ENCODE results near the gene PRDM12. TPM values are rescaled to one million over a fixed set of nuclear protein-coding genes. Genes with fewer than 3 reads are reported as not detected.
"Not testable (repeated sequence)": the region's sequence is repeated elsewhere in the genome, so short reads cannot be mapped to it uniquely, and the experiment has no call there.

The PRDM12 gene
- total and polyA plus RNA-seq, 2 donors (not counting 1 experiment from before 2014, with no cell fraction given) = not detected

DNA sequence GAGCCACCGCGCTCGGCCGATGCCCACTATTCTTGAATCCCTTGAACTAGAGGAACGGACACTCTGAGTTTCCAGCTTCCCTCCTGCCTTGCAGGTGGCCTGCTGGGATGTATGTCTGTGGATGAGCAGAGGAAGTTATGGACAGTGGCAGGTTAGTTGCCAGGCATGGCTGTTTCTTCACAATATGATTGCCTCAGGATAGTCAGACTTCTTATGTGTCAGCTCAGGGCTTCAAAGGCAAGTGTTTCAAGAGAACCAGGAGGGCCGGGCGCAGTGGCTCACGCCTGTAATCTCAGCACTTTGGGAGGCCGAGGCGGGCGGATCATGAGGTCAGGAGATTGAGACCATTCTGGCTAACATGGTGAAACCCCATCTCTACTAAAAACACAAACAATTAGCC is 21.6 kb downstream of the PRDM12 start:
- Mint-ChIP-seq H3K27me3 (peaks cover 15% of the 10 kb centered on the region), H3K4me1 (peaks cover 13% of the 10 kb centered on the region)
- H4K20me1 ChIP-seq (ENCODE audit: control insufficient read depth, insufficient read depth, low read length, poor library complexity, severe bottlenecking); ATAC-seq (ENCODE audit: low read depth); H3K9ac ChIP-seq (ENCODE audit: low read length); H3K4me2 ChIP-seq (replicated peaks; ENCODE audit: low read depth, low read length, poor library complexity, severe bottlenecking); POLR2A ChIA-PET; H3K36me3 ChIP-seq (replicated peaks in 1 of 2; ENCODE audit: control extremely low read depth in 1 of 2, control insufficient read depth in 1 of 2, extremely low read depth in 1 of 2, insufficient read depth in 2 of 2, low read length in 1 of 2); H3K9me3 Mint-ChIP-seq (ENCODE audit: insufficient read depth); H3K79me2 ChIP-seq (ENCODE audit: control insufficient read depth, insufficient read depth, low read length); H3K4me3 ChIP-seq (ENCODE audit: control extremely low read depth in 1 of 5, extremely low read depth in 1 of 5, insufficient read depth in 1 of 5, low read depth in 2 of 5, low read length in 4 of 5); H3K27ac Mint-ChIP-seq; H2AFZ ChIP-seq (ENCODE audit: insufficient read depth, low read depth, low read length, poor library complexity, severe bottlenecking); H3K4me3 Mint-ChIP-seq; H3K27ac ChIP-seq (ENCODE audit: low read length in 2 of 2); DNase-seq; H3K9me3 ChIP-seq (ENCODE audit: control extremely low read depth in 1 of 3, control insufficient read depth in 2 of 3, insufficient read depth in 1 of 3, low read length in 2 of 3); H3K4me1 ChIP-seq (ENCODE audit: control insufficient read depth in 2 of 2, insufficient read depth in 2 of 2, low read length in 2 of 2): not testable (repeated sequence)
- WGBS (ENCODE audit: insufficient coverage) = 97% methylated on average over 9 of the region's 11 CpGs
- intact Hi-C loops (cut with micrococcal nuclease) = loop anchor here (10.0 kb wide), 1 partner anchor 581 kb away; no protein-coding TSS in a partner anchor
- peaks cover 0 to 33% (median 2%) of the 10 kb centered on the region in 4 experiments for H3K27me3 ChIP-seq (replicated peaks in 1 of 4; ENCODE audit: control extremely low read depth in 1 of 4, control insufficient read depth in 3 of 4, insufficient read depth in 4 of 4, low read length in 3 of 4)
- CTCF ChIA-PET = interaction anchor here (0.6 to 2.5 kb wide), 6 partner anchors 11 to 900 kb away, joined by 3 to 21 read pairs (median 4); no protein-coding TSS in a partner anchor

DNA sequence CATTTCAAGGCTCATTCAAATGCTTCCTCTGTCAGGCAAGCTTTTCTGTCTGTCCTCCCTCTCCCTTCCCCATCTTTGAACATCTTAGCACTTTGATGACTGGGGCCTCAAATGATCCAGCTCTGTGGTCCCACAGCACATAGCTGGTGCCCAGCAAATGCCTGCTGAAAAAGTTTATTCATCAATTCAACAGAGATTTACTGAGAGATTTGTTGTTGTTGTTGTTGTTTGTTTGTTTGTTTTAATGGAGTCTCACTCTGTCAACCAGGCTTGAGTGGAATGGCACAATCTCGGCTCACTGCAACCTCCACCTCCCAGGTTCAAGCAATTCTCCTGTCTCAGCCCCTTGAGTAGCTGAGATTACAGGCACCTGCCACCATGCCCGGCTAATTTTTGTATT is 23.2 kb downstream of the PRDM12 start:
- POLR2A ChIA-PET = no interaction called here
- no peak overlapping the region for H3K27ac Mint-ChIP-seq
- CTCF ChIA-PET = interaction anchor here (0.7 to 1.3 kb wide), 3 partner anchors 13 to 784 kb away, joined by 3 read pairs; no protein-coding TSS in a partner anchor

More for the DNA sequence above, 23.2 kb downstream of the PRDM12 start:
- H3K4me2 ChIP-seq (replicated peaks; ENCODE audit: low read depth, low read length, poor library complexity, severe bottlenecking) = no peak overlapping the region
- Mint-ChIP-seq H3K4me3 (no peak overlapping the region), H3K27me3 (peaks cover 12% of the 10 kb centered on the region), H3K9me3 (ENCODE audit: insufficient read depth) (no peaks in the 10 kb centered on the region), H3K4me1 (peaks cover 10% of the 10 kb centered on the region)
- no peaks in the 10 kb centered on the region for H4K20me1 ChIP-seq (ENCODE audit: control insufficient read depth, insufficient read depth, low read length, poor library complexity, severe bottlenecking)
- WGBS (ENCODE audit: insufficient coverage) = no CpG with 5 or more reads among the region's 2 CpGs
- TF ChIP-seq CTCF (IDR thresholded peaks at IDR 0.05) (no peak), EZH2 (IDR thresholded peaks at IDR 0.05; ENCODE audit: borderline replicate concordance, insufficient read depth, low read depth, low read length, poor library complexity, severe bottlenecking) (no peak)
- H3K9ac ChIP-seq (ENCODE audit: low read length) = no peak overlapping the region
- no peaks in the 10 kb centered on the region for H3K36me3 ChIP-seq (replicated peaks in 1 of 2; ENCODE audit: control extremely low read depth in 1 of 2, control insufficient read depth in 1 of 2, extremely low read depth in 1 of 2, insufficient read depth in 2 of 2, low read length in 1 of 2)
- no peaks in the 10 kb centered on the region for H3K4me1 ChIP-seq (ENCODE audit: control insufficient read depth in 2 of 2, insufficient read depth in 2 of 2, low read length in 2 of 2)
- peaks cover 0 to 11% (median 5%) of the 10 kb centered on the region in 3 donors for H3K9me3 ChIP-seq (ENCODE audit: control extremely low read depth in 1 of 3, control insufficient read depth in 2 of 3, insufficient read depth in 1 of 3, low read length in 2 of 3)
- DNase-seq = no peak
- H3K79me2 ChIP-seq (ENCODE audit: control insufficient read depth, insufficient read depth, low read length) = no peaks in the 10 kb centered on the region
- intact Hi-C loops (cut with micrococcal nuclease) = loop anchor here (10.0 kb wide), 1 partner anchor 583 kb away; no protein-coding TSS in a partner anchor
- H3K27ac ChIP-seq (ENCODE audit: low read length in 2 of 2) = no peak overlapping the region
- peaks cover 0 to 23% (median 2%) of the 10 kb centered on the region in 4 experiments for H3K27me3 ChIP-seq (replicated peaks in 1 of 4; ENCODE audit: control extremely low read depth in 1 of 4, control insufficient read depth in 3 of 4, insufficient read depth in 4 of 4, low read length in 3 of 4)
- no peak for ATAC-seq (ENCODE audit: low read depth)
- H2AFZ ChIP-seq (ENCODE audit: insufficient read depth, low read depth, low read length, poor library complexity, severe bottlenecking) = no peak overlapping the region
- H3K4me3 ChIP-seq (ENCODE audit: control extremely low read depth in 1 of 5, extremely low read depth in 1 of 5, insufficient read depth in 1 of 5, low read depth in 2 of 5, low read length in 4 of 5) = no peak overlapping the region
